Measurements from ENCODE around the gene FAM229A. TPM values are rescaled to one million over a fixed set of nuclear protein-coding genes. Genes with fewer than 3 reads are reported as not detected.

The FAM229A gene
- polyA plus RNA-seq, 2 donors = 2.9 to 5.9 TPM

- no peaks in the 10 kb centered on the region for H3K9me3 ChIP-seq (ENCODE audit: control insufficient read depth in 2 of 2, insufficient read depth in 1 of 2, low read depth in 1 of 2, low read length in 1 of 2)
- H3K27me3 ChIP-seq (ENCODE audit: control insufficient read depth in 1 of 2, insufficient read depth in 2 of 2, low read length in 2 of 2) = no peaks in the 10 kb centered on the region
- peak overlapping the region; percentile 80 to 85 for H3K27ac ChIP-seq (ENCODE audit: low read depth in 2 of 2, low read length in 1 of 2)
- WGBS, 2 donors = 2 to 3% methylated on average over 69 to 75 of the region's 75 CpGs
- H3K36me3 ChIP-seq (ENCODE audit: control insufficient read depth in 2 of 2, insufficient read depth in 2 of 2, low read length in 1 of 2) = no peaks in the 10 kb centered on the region
- H3K4me3 ChIP-seq (ENCODE audit: low read depth in 1 of 2, low read length in 2 of 2) = peak overlapping the region; percentile 59 to 65
- peaks cover 4 to 5% of the 10 kb centered on the region in 2 donors for H3K4me1 ChIP-seq (ENCODE audit: control insufficient read depth in 2 of 2, insufficient read depth in 2 of 2, low read length in 1 of 2)
These were observed 10.7 kb downstream of the FAM229A start for GRCh38 chr1:32351399-32352238.

- peak overlapping the region; percentile 59 to 65 for H3K4me3 ChIP-seq (ENCODE audit: low read depth in 1 of 2, low read length in 2 of 2)
- no peaks in the 10 kb centered on the region for H3K9me3 ChIP-seq (ENCODE audit: control insufficient read depth in 2 of 2, insufficient read depth in 1 of 2, low read depth in 1 of 2, low read length in 1 of 2)
- peaks cover 4 to 5% of the 10 kb centered on the region in 2 donors for H3K4me1 ChIP-seq (ENCODE audit: control insufficient read depth in 2 of 2, insufficient read depth in 2 of 2, low read length in 1 of 2)
- H3K27me3 ChIP-seq (ENCODE audit: control insufficient read depth in 1 of 2, insufficient read depth in 2 of 2, low read length in 2 of 2) = no peaks in the 10 kb centered on the region
- no peaks in the 10 kb centered on the region for H3K36me3 ChIP-seq (ENCODE audit: control insufficient read depth in 2 of 2, insufficient read depth in 2 of 2, low read length in 1 of 2)
- 21 to 22% methylated on average over 27 to 28 of the region's 28 CpGs for WGBS, 2 donors
- H3K27ac ChIP-seq (ENCODE audit: low read depth in 2 of 2, low read length in 1 of 2) = peak overlapping the region; percentile 78 to 80
These were observed 11.4 kb downstream of the FAM229A start for GRCh38 chr1:32350785-32351398.

GRCh38 chr1:32349211-32349708 is 13.0 kb downstream of the FAM229A start:
- WGBS, 2 donors = 50 to 56% methylated on average over 8 of the region's 8 CpGs
- H3K9me3 ChIP-seq (ENCODE audit: control insufficient read depth in 2 of 2, insufficient read depth in 1 of 2, low read depth in 1 of 2, low read length in 1 of 2) = no peaks in the 10 kb centered on the region
- peak overlapping the region in 1 of 2 donors; percentile 21 for H3K27ac ChIP-seq (ENCODE audit: low read depth in 2 of 2, low read length in 1 of 2)
- H3K4me1 ChIP-seq (ENCODE audit: control insufficient read depth in 2 of 2, insufficient read depth in 2 of 2, low read length in 1 of 2) = peaks cover 4 to 5% of the 10 kb centered on the region in 2 donors
- H3K36me3 ChIP-seq (ENCODE audit: control insufficient read depth in 2 of 2, insufficient read depth in 2 of 2, low read length in 1 of 2) = no peaks in the 10 kb centered on the region
- H3K4me3 ChIP-seq (ENCODE audit: low read depth in 1 of 2, low read length in 2 of 2) = no peak overlapping the region
- no peaks in the 10 kb centered on the region for H3K27me3 ChIP-seq (ENCODE audit: control insufficient read depth in 1 of 2, insufficient read depth in 2 of 2, low read length in 2 of 2)

- Histone ChIP-seq H3K4me3 (ENCODE audit: low read depth in 1 of 2, low read length in 2 of 2) (no peak overlapping the region), H3K9me3 (ENCODE audit: control insufficient read depth in 2 of 2, insufficient read depth in 1 of 2, low read depth in 1 of 2, low read length in 1 of 2) (no peaks in the 10 kb centered on the region), H3K27ac (ENCODE audit: low read depth in 2 of 2, low read length in 1 of 2) (no peak overlapping the region), H3K27me3 (ENCODE audit: control insufficient read depth in 1 of 2, insufficient read depth in 2 of 2, low read length in 2 of 2) (no peaks in the 10 kb centered on the region), H3K4me1 (ENCODE audit: control insufficient read depth in 2 of 2, insufficient read depth in 2 of 2, low read length in 1 of 2) (peaks cover 0 to 2% of the 10 kb centered on the region in 2 donors), H3K36me3 (ENCODE audit: control insufficient read depth in 2 of 2, insufficient read depth in 2 of 2, low read length in 1 of 2) (no peaks in the 10 kb centered on the region)
- WGBS, 2 donors = 83 to 85% methylated on average over 9 of the region's 9 CpGs
These were observed 15.6 kb downstream of the FAM229A start for GRCh38 chr1:32346532-32347157.

GRCh38 chr1:32345289-32345827 is 16.9 kb downstream of the FAM229A start:
- WGBS, 2 donors = 38 to 53% methylated on average over 8 of the region's 8 CpGs
- Histone ChIP-seq H3K4me1 (ENCODE audit: control insufficient read depth in 2 of 2, insufficient read depth in 2 of 2, low read length in 1 of 2) (no peaks in the 10 kb centered on the region), H3K9me3 (ENCODE audit: control insufficient read depth in 2 of 2, insufficient read depth in 1 of 2, low read depth in 1 of 2, low read length in 1 of 2) (no peaks in the 10 kb centered on the region), H3K27me3 (ENCODE audit: control insufficient read depth in 1 of 2, insufficient read depth in 2 of 2, low read length in 2 of 2) (no peaks in the 10 kb centered on the region), H3K27ac (ENCODE audit: low read depth in 2 of 2, low read length in 1 of 2) (no peak overlapping the region), H3K36me3 (ENCODE audit: control insufficient read depth in 2 of 2, insufficient read depth in 2 of 2, low read length in 1 of 2) (no peaks in the 10 kb centered on the region), H3K4me3 (ENCODE audit: low read depth in 1 of 2, low read length in 2 of 2) (no peak overlapping the region)

- Histone ChIP-seq H3K4me1 (ENCODE audit: control insufficient read depth in 2 of 2, insufficient read depth in 2 of 2, low read length in 1 of 2) (no peaks in the 10 kb centered on the region), H3K27me3 (ENCODE audit: control insufficient read depth in 1 of 2, insufficient read depth in 2 of 2, low read length in 2 of 2) (no peaks in the 10 kb centered on the region), H3K9me3 (ENCODE audit: control insufficient read depth in 2 of 2, insufficient read depth in 1 of 2, low read depth in 1 of 2, low read length in 1 of 2) (no peaks in the 10 kb centered on the region), H3K36me3 (ENCODE audit: control insufficient read depth in 2 of 2, insufficient read depth in 2 of 2, low read length in 1 of 2) (no peaks in the 10 kb centered on the region), H3K4me3 (ENCODE audit: low read depth in 1 of 2, low read length in 2 of 2) (no peak overlapping the region), H3K27ac (ENCODE audit: low read depth in 2 of 2, low read length in 1 of 2) (no peak overlapping the region)
- 89 to 90% methylated on average over 10 of the region's 10 CpGs for WGBS, 2 donors
These were observed 19.6 kb downstream of the FAM229A start for GRCh38 chr1:32342704-32343103.

GRCh38 chr1:32341971-32342370 is 20.3 kb downstream of the FAM229A start:
- no peak overlapping the region for H3K27ac ChIP-seq (ENCODE audit: low read depth in 2 of 2, low read length in 1 of 2)
- H3K4me3 ChIP-seq (ENCODE audit: low read depth in 1 of 2, low read length in 2 of 2) = no peak overlapping the region
- no peaks in the 10 kb centered on the region for H3K27me3 ChIP-seq (ENCODE audit: control insufficient read depth in 1 of 2, insufficient read depth in 2 of 2, low read length in 2 of 2)
- H3K9me3 ChIP-seq (ENCODE audit: control insufficient read depth in 2 of 2, insufficient read depth in 1 of 2, low read depth in 1 of 2, low read length in 1 of 2) = no peaks in the 10 kb centered on the region
- H3K36me3 ChIP-seq (ENCODE audit: control insufficient read depth in 2 of 2, insufficient read depth in 2 of 2, low read length in 1 of 2) = no peaks in the 10 kb centered on the region
- H3K4me1 ChIP-seq (ENCODE audit: control insufficient read depth in 2 of 2, insufficient read depth in 2 of 2, low read length in 1 of 2) = no peaks in the 10 kb centered on the region
- 48 to 54% methylated on average over 5 of the region's 5 CpGs for WGBS, 2 donors

- WGBS, 2 donors = 87 to 91% methylated on average over 11 of the region's 11 CpGs
- no peaks in the 10 kb centered on the region for H3K27me3 ChIP-seq (ENCODE audit: control insufficient read depth in 1 of 2, insufficient read depth in 2 of 2, low read length in 2 of 2)
- no peaks in the 10 kb centered on the region for H3K9me3 ChIP-seq (ENCODE audit: control insufficient read depth in 2 of 2, insufficient read depth in 1 of 2, low read depth in 1 of 2, low read length in 1 of 2)
- H3K4me3 ChIP-seq (ENCODE audit: low read depth in 1 of 2, low read length in 2 of 2) = no peak overlapping the region
- no peaks in the 10 kb centered on the region for H3K36me3 ChIP-seq (ENCODE audit: control insufficient read depth in 2 of 2, insufficient read depth in 2 of 2, low read length in 1 of 2)
- H3K27ac ChIP-seq (ENCODE audit: low read depth in 2 of 2, low read length in 1 of 2) = no peak overlapping the region
- peaks cover 4% of the 10 kb centered on the region in 2 donors for H3K4me1 ChIP-seq (ENCODE audit: control insufficient read depth in 2 of 2, insufficient read depth in 2 of 2, low read length in 1 of 2)
These were observed 21.0 kb downstream of the FAM229A start for GRCh38 chr1:32341186-32341757.

- H3K27ac ChIP-seq (ENCODE audit: low read depth in 2 of 2, low read length in 1 of 2) = no peak overlapping the region
- no peak overlapping the region for H3K4me3 ChIP-seq (ENCODE audit: low read depth in 1 of 2, low read length in 2 of 2)
- H3K27me3 ChIP-seq (ENCODE audit: control insufficient read depth in 1 of 2, insufficient read depth in 2 of 2, low read length in 2 of 2) = no peaks in the 10 kb centered on the region
- no peaks in the 10 kb centered on the region for H3K9me3 ChIP-seq (ENCODE audit: control insufficient read depth in 2 of 2, insufficient read depth in 1 of 2, low read depth in 1 of 2, low read length in 1 of 2)
- WGBS, 2 donors = 69 to 74% methylated on average over 5 of the region's 5 CpGs
- peaks cover 0 to under 1% of the 10 kb centered on the region in 2 donors for H3K36me3 ChIP-seq (ENCODE audit: control insufficient read depth in 2 of 2, insufficient read depth in 2 of 2, low read length in 1 of 2)
- H3K4me1 ChIP-seq (ENCODE audit: control insufficient read depth in 2 of 2, insufficient read depth in 2 of 2, low read length in 1 of 2) = peaks cover 5% of the 10 kb centered on the region in 2 donors
These were observed 22.8 kb downstream of the FAM229A start for GRCh38 chr1:32339363-32339978.
